Aorta (tissue), 5 donors: ENCODE measurements around the gene P2RY13. TPM values are rescaled to one million over a fixed set of nuclear protein-coding genes. Genes with fewer than 3 reads are reported as not detected.

Experiments
- ATAC-seq: fragments of 200-7000 bp; cut with Tn5 transposase; one replicate; pipeline ENCODE4 v1.9.1; 2022; ENCODE audit warnings: moderate library complexity; ENCODE audit not compliant: low FRiP score
- DNase-seq, 2 donors: peaks; one replicate each; pipeline ENCODE4 v3.0.0-alpha.2; 2020
- H3K27ac ChIP-seq, 2 donors: one replicate each; pipeline ENCODE4 v1.5.1; 2013; ENCODE audit warnings: low read length in 2 of 2, mild to moderate bottlenecking in 2 of 2, moderate library complexity in 2 of 2, control low read depth in 1 of 2, inconsistent platforms in 1 of 2, low read depth in 1 of 2
- H3K27me3 ChIP-seq, 2 donors: one replicate each; pipeline ENCODE4 v1.6.1; 2013; ENCODE audit warnings: control low read depth in 1 of 2, low read length in 1 of 2, mild to moderate bottlenecking in 1 of 2, moderate library complexity in 1 of 2; ENCODE audit not compliant: insufficient read depth in 2 of 2, control insufficient read depth in 1 of 2
- H3K36me3 ChIP-seq, 2 donors: one replicate each; pipeline ENCODE4 v1.6.1; 2013; ENCODE audit warnings: control low read depth in 1 of 2, low read length in 1 of 2, mild to moderate bottlenecking in 1 of 2; ENCODE audit not compliant: insufficient read depth in 2 of 2, control insufficient read depth in 1 of 2
- H3K4me1 ChIP-seq, 2 donors: one replicate each; pipeline ENCODE4 v1.6.1; 2013; ENCODE audit warnings: low read length in 2 of 2, control low read depth in 1 of 2, mild to moderate bottlenecking in 1 of 2, moderate library complexity in 1 of 2; ENCODE audit not compliant: insufficient read depth in 2 of 2, control insufficient read depth in 1 of 2
- H3K4me3 ChIP-seq, 2 donors: one replicate each; pipeline ENCODE4 v1.5.1; 2013; ENCODE audit warnings: low read length in 2 of 2, control low read depth in 1 of 2, mild to moderate bottlenecking in 1 of 2
- H3K9me3 ChIP-seq: one replicate; pipeline ENCODE4 v1.6.1; 2013; ENCODE audit warnings: mild to moderate bottlenecking, low read length; ENCODE audit not compliant: control insufficient read depth
- WGBS, 2 donors: extraction: QIAGEN DNeasy Blood & Tissue Kit; methylation state at CpG; one replicate each; pipeline ENCODE4 v1.1.7; 2013; 5-methylcytosine and 5-hydroxymethylcytosine counted together
- intact Hi-C, 2 donors: fragments of 100-400 bp; cut with DNase I; formaldehyde crosslinking; loops; one replicate each; pipeline versions ENCODE4 v1.14.2 to v1.15.0; 2022
- polyA plus RNA-seq, 2 donors: library from polyadenylated mRNA; stranded (reverse); fragments of 200-250 nt; gene quantifications; one replicate each; pipeline ENCODE4 v1.2.3, GENCODE V29; 2013
- total RNA-seq, 2 donors: library from RNA; stranded (reverse); fragmentation: NEBNext Ultra II Directional; extraction: Animal tissue kit (Norgen Biotek cat#: 25700); gene quantifications; one replicate each; pipeline ENCODE4 v1.2.1, GENCODE V29; 2021
- donor health status: healthy with polysubstance abuse.
- donor health status: Bipolar disorder and iron deficiency.
- donor health status: DM: no; HTN: no; CAD: no.
- donor health status: DM: no; HTN: no; CAD: no.
- donor health status: DM: yes; HTN: yes; CAD: no.

P2RY13 gene
- total and polyA plus RNA-seq, 4 donors, result 0.51 to 3.3 (median 2.7) TPM

GRCh38 chr3:151316267-151316991 lies 12.9 kb downstream of the P2RY13 start, which contains the start of gene GPR87:
Gene GPR87, minus strand, starts transcription at chr3:151316820. Its CDS starts 16,720 bp downstream, at chr3:151300100.
- no peaks in the 10 kb centered on the region for H3K4me1 ChIP-seq
- WGBS, 2 donors, result 73 to 80% methylated on average over 7 of the region's 7 CpGs
- H3K36me3 ChIP-seq, result no peaks in the 10 kb centered on the region
- H3K27ac ChIP-seq, result no peak within 1 kb of the TSS
- H3K4me3 ChIP-seq, result no peak within 1 kb of the TSS
- ATAC-seq (no peak), DNase-seq (no peak)
- H3K27me3 ChIP-seq, result no peaks in the 10 kb centered on the region
- no peaks in the 10 kb centered on the region for H3K9me3 ChIP-seq
- intact Hi-C loops, result no loop called here

- 88 to 89% methylated on average over 2 of the region's 2 CpGs for WGBS, 2 donors
- DNase-seq (no peak), ATAC-seq (no peak)
- no peaks in the 10 kb centered on the region for H3K4me1 ChIP-seq
- no peak overlapping the region for H3K27ac ChIP-seq
- H3K27me3 ChIP-seq, result no peaks in the 10 kb centered on the region
- no peaks in the 10 kb centered on the region for H3K9me3 ChIP-seq
- no peak overlapping the region for H3K4me3 ChIP-seq
- intact Hi-C loops, result no loop called here
- no peaks in the 10 kb centered on the region for H3K36me3 ChIP-seq
These were observed 13.5 kb downstream of the P2RY13 start for GRCh38 chr3:151315846-151316245.

- H3K9me3 ChIP-seq, result no peaks in the 10 kb centered on the region
- H3K27me3 ChIP-seq, result no peaks in the 10 kb centered on the region
- ATAC-seq (no peak), DNase-seq (no peak)
- no peak overlapping the region for H3K4me3 ChIP-seq
- H3K36me3 ChIP-seq, result no peaks in the 10 kb centered on the region
- H3K4me1 ChIP-seq, result no peaks in the 10 kb centered on the region
- intact Hi-C loops, result no loop called here
- no peak overlapping the region for H3K27ac ChIP-seq
- 69 to 86% methylated on average over 2 of the region's 2 CpGs for WGBS, 2 donors
These were observed 14.2 kb downstream of the P2RY13 start for GRCh38 chr3:151315136-151315535.

GRCh38 chr3:151314593-151314992 lies 14.8 kb downstream of the P2RY13 start:
- Histone ChIP-seq H3K27me3 (no peaks in the 10 kb centered on the region), H3K9me3 (no peaks in the 10 kb centered on the region), H3K36me3 (no peaks in the 10 kb centered on the region), H3K4me3 (no peak overlapping the region), H3K27ac (no peak overlapping the region), H3K4me1 (no peaks in the 10 kb centered on the region)
- ATAC-seq (no peak), DNase-seq (no peak)
- WGBS, 2 donors, result 96 to 97% methylated on average over 5 of the region's 5 CpGs
- intact Hi-C loops, result no loop called here

- no peak overlapping the region for H3K27ac ChIP-seq
- no peak for DNase-seq
- H3K4me3 ChIP-seq, result no peak overlapping the region
- 89 to 98% methylated on average over 2 of the region's 2 CpGs for WGBS, 2 donors
- no peaks in the 10 kb centered on the region for H3K9me3 ChIP-seq
- H3K36me3 ChIP-seq, result no peaks in the 10 kb centered on the region
- H3K27me3 ChIP-seq, result no peaks in the 10 kb centered on the region
- intact Hi-C loops, result no loop called here
- ATAC-seq, result no peak
- no peaks in the 10 kb centered on the region for H3K4me1 ChIP-seq
These were observed 15.2 kb downstream of the P2RY13 start for GRCh38 chr3:151314137-151314536.

- DNase-seq (no peak), ATAC-seq (no peak)
- WGBS, 2 donors, result 92 to 93% methylated on average over 3 of the region's 3 CpGs
- Histone ChIP-seq H3K4me1 (no peaks in the 10 kb centered on the region), H3K9me3 (no peaks in the 10 kb centered on the region), H3K27ac (no peak overlapping the region), H3K4me3 (no peak overlapping the region), H3K36me3 (no peaks in the 10 kb centered on the region), H3K27me3 (no peaks in the 10 kb centered on the region)
- intact Hi-C loops, result no loop called here
These were observed 16.4 kb downstream of the P2RY13 start for GRCh38 chr3:151312972-151313371.

- DNase-seq (no peak), ATAC-seq (no peak)
- no peak overlapping the region for H3K4me3 ChIP-seq
- no peaks in the 10 kb centered on the region for H3K9me3 ChIP-seq
- H3K27ac ChIP-seq, result no peak overlapping the region
- no peaks in the 10 kb centered on the region for H3K27me3 ChIP-seq
- no peaks in the 10 kb centered on the region for H3K36me3 ChIP-seq
- intact Hi-C loops, result no loop called here
- H3K4me1 ChIP-seq, result peaks cover 0 to 4% of the 10 kb centered on the region in 2 donors
- 97 to 98% methylated on average over 2 of the region's 2 CpGs for WGBS, 2 donors
These were observed 19.8 kb downstream of the P2RY13 start for GRCh38 chr3:151309566-151309965.

GRCh38 chr3:151307583-151308488 lies 21.5 kb downstream of the P2RY13 start:
- H3K27ac ChIP-seq, result no peak overlapping the region
- ATAC-seq, result no peak
- H3K4me1 ChIP-seq, result peaks cover 0 to 4% of the 10 kb centered on the region in 2 donors
- intact Hi-C loops, result no loop called here
- DNase-seq, result no peak
- no peaks in the 10 kb centered on the region for H3K27me3 ChIP-seq
- no peaks in the 10 kb centered on the region for H3K36me3 ChIP-seq
- no peak overlapping the region for H3K4me3 ChIP-seq
- no peaks in the 10 kb centered on the region for H3K9me3 ChIP-seq
- whole genome bisulfite sequencing, 2 donors, result 97% methylated on average over 1 of the region's 1 CpG
